DMS114 treated with DMSO at 0.1 percent for 48 hours (cell line): Measurements from ENCODE around the gene LCE2B.
A peak's percentile ranks its signal among the peaks of the same experiment; 100 is the strongest.
"Not testable (repeated sequence)": the region's sequence is repeated elsewhere in the genome, so short reads cannot be mapped to it uniquely, and the experiment has no call there.

Source experiments
- DNase-seq: peaks from one replicate; lab custom pipeline; 2025; ENCODE audit not compliant: unreplicated experiment; lab: John Stamatoyannopoulos, UW

The LCE2B gene, protein sequence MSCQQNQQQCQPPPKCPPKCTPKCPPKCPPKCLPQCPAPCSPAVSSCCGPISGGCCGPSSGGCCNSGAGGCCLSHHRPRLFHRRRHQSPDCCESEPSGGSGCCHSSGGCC

DNA sequence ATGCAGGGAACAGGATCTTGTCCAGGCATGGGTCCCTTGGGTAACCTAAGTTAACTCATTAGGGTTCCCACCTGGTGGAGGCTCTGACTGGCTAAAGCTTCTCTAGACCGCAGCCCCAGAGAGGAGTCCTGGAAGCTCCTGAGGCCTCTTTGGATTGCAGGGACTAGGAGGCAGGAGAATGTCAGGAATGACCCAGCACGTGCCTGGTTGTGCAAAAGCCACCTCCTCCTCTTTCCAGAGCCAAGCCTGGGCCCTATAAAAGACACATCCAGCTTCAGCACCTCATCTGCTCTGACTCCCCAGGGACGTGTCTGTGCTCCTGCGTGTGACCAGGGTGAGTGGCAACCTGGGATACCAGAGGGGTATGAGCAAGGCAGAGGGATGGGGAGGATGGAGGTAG lies at the start of gene LCE2B:
LCE2B (plus strand) TSS at position 301 of the 400 bp plus-strand sequence. CDS start 721 bp downstream, outside the sequence.
- DNase-seq: not testable (repeated sequence)

DNA sequence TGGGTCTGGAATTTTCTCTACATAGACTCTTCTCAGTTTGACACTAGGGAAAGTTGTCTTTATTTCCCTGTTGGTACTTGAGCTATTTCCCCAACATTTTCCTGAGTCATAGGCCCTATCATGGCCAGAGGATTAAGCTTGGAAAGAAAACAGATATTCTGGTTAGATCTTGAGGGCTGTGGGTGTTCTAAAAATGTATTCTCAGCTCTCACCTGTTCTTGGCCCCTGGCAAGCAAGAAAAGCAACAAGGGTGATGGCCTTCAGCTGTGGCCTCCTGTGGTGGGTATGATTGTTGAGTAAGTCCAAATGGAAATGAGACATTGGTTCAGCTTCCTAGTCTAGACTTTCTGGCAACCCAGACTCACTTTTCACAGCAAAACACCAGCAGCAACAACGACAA lies 45.6 kb upstream of the LCE2B start:
- DNase-seq: no peak

DNA sequence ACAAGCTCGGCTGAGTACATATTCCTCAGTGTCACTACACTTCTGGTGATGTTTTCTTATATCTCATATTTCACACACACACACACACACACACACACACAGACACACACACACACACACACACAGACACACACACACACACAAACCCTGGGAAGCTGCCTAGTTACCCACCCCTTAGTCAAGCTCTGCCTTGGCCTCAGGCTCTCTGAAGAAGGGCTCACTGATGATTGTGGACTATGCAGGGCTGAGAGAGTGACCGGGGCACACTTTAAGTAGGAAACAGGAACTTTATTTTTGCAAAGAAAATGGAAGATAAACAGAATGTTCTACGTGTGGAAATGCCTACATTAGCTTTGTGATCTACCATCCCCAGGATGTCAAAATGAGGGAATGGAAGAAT lies 42.0 kb upstream of the LCE2B start:
- no peak for DNase-seq

DNA sequence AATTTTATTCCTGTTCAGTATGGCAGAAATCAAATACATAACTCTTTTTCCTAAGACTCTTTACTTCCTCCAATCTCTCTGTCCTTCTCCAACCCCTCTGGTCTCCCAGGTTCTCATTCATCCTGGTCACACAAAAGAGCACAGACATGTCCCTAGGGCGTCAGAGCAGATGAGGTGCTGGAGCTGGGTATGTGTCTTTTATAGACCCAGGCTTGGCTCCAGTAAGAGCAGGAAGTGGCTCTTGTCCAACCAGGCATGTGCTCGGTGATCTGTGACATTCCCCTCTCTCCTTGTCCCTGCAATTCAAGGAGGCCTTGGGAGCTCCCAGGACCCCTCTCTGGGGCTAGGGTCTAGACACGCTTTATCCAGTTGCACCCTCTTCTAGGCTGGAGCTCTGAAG lies 40.8 kb upstream of the LCE2B start:
- no peak for DNase-seq

DNA sequence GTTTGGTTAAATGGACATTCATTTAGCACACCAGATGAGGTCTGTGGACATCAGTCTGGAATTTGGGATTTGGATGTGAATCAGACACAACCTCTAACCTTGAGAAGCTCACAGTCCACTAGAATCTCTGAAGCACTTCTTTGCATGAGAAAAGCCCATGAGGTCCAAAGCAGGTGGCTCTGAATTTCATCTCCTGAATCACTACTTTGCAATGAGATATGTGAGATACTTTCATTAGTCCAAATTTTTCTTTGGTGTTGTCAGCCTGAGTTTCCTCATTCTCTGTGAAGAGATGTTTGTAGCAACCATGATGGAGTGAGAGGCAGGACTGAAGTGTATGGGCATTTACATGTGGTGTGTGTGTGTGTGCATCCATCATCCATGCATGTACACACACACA lies 39.3 kb upstream of the LCE2B start:
- DNase-seq: no peak

DNA sequence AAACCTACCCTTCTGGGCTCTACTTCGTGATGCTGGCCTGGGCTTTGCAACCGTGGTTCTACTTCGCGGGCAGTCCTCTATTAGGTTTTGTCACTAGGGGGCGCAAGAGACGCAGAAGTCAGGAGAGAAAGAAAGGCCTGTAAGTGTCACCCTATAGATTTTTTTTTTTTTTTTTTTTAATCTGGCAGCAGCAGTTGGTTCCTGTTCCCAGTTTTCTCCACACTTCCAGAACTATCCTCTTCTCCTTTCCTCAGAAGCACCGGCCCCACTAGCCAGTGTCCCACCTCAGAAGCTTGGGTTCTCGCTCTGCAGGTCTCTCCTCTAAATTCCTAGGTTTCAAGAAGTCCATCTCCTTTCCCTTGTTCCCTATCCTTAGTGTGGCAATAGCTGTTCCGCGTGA lies 31.8 kb upstream of the LCE2B start:
- DNase-seq: peak; percentile 75

DNA sequence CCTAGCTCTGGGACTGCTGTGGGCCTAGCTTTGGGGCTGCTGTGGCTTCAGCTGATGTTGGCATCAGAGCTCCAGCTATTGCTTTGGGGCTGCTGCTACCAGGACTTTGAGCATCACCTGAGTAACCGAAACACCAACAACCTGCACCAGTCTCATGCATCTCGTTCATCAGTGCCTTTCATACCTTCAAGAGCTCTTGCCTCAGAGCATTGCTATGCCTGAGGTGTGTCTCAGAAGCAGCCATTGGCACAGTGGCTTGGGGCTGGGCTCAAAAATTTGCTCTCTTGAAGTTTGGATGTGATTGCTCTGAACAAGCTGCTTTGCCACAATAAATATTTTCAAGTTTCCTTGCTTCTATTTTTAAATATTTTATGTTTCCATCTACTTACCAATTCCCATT lies 29.5 kb upstream of the LCE2B start:
- no peak for DNase-seq

DNA sequence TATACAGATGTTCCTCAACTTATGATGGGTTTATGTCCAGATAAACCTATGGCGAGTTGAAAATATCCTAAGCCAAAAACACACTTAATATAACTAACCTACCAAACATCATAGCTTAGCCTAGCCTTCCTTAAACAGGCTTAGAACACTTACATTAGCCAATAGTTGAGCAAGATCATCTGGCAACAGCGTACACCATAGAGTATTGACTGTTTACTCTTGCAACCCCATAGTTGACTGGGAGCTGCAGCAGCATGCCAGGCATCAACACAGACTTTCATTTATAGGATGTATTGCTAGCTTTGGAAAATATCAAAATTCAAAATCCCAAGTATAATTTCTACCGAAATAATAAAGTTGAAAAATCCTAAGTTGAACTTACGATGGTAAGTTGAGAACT lies 28.2 kb upstream of the LCE2B start:
- no peak for DNase-seq

DNA sequence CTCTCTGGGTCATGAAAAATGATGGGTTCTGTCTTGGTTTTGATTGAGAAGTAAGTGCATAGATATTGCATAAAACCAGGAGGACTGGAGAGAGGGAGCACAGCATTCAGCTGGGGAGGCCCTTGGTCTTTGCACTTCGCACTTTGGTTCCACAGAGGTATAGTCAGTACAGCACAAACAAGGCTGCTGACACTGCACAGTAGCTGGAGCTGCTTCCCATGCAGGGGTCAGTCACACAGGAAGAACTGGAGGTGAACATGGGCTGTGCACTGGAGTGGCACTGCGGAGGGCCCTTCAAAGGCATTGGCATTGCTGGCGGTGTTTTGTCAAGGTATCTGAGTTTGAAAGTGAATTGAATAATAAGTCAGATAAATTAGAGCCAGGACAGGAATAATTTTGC lies 27.3 kb upstream of the LCE2B start:
- no peak for DNase-seq

DNA sequence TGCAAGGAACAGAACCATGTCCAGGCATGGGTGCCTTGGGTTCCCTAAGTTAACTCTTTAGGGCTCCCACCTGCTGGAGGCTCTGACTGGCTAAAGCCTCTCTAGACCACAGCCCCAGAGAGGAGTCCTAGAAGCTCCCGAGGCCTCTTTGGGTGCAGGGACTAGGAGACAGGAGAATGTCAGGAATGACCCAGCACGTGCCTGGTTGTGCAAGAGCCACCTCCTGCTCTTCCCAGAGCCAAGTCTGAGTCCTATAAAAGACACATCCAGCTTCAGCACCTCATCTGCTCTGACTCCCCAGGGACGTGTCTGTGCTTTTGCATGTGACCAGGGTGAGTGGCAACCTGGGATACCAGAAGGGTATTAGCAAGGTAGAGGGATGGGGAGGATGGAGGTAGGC lies 22.8 kb upstream of the LCE2B start, which contains the start of gene LCE2D:
LCE2D (plus strand) TSS at position 283 of the 400 bp plus-strand sequence. CDS start 726 bp downstream, outside the sequence.
- no peak for DNase-seq

DNA sequence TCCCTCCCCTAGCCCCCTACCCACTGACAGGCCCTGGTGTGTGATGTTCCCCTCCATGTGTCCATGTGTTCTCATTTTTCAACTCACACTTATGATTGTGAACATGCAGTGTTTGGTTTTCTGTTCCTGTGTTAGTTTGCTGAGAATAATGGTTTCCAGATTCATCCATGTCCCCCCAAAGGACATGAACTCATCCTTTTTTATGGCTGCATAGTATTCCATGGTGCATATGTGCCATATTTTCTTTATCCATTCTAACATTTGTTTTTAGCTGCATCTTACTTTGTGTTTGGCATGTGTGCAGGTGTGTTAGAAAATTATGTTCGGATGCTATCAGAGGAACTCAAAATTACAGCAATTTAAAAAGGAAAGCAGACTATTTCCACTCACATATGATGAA lies 19.8 kb upstream of the LCE2B start:
- DNase-seq: not testable (repeated sequence)

DNA sequence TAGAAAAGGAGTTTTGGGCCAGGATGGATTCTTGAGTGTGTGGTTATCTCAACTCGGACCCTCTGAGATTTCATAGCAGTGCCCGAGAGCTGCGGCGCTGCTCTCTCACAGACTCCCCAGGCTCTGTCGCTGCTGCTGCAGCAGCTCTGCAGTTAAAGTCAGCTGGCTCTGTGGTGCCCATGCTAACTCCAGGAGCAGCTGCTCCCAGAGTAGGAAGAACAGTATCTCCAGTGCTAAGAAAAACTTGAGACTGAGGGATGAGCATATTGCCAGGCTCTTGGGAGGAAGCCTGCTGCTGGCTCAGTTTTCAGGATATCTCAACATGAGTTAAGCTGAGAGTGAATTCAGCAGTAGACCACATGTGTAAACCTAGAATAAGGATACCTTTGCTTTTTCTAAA lies 18.3 kb upstream of the LCE2B start:
- no peak for DNase-seq

DNA sequence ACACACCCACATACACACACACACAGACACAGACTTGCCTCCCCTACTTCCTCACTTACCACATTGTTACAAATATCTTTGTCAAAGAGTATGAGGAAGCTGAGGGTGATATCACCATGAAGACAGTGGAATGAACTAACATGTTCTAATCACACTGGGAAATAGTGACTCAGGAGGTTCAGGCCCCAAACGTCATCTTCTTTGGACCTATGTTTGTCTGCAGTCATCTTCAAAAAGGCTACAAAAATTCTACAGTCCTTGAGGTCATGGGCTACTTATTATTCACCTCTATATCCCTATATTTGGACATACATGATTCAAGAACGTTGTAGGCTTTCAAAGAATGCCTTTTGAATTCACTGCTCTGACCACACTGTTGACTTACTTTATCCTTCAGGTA lies 12.9 kb upstream of the LCE2B start:
- no peak for DNase-seq

DNA sequence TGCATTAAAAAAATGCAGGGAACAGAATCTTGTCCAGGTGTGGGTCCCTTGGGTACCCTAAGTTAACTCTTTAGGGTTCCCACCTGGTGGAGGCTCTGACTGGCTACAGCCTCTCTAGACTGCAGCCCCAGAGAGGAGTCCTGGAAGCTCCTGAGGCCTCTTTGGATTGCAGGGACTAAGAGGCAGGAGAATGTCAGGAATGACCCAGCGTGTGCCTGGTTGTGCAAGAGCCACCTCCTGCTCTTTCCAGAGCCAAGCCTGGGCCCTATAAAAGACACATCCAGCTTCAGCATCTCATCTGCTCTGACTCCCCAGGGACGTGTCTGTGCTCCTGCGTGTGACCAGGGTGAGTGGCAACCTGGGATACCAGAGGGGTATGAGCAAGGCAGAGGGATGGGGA lies 10.9 kb upstream of the LCE2B start, which contains the start of gene LCE2C:
LCE2C (plus strand) TSS at position 297 of the 400 bp plus-strand sequence. CDS start 737 bp downstream, outside the sequence.
- DNase-seq: not testable (repeated sequence)

DNA sequence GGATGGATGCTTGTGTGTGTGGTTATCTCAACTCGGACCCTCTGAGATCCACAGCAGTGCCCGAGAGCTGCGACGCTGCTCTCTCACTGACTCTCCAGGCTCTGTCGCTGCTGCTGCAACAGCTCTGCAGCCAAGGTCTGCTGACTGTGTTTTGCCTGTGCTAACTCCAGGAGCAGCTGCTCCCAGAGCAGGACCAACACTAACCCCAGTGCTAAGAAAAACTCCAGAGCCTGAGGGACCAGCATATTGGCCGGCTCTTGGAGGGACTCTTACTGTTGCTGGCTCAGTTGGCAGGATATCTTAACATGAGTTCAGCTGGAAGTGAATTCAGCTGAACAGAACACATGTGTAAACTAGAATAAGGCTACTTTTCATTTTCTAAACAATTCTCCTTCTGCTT lies 6.5 kb upstream of the LCE2B start:
- no peak for DNase-seq

DNA sequence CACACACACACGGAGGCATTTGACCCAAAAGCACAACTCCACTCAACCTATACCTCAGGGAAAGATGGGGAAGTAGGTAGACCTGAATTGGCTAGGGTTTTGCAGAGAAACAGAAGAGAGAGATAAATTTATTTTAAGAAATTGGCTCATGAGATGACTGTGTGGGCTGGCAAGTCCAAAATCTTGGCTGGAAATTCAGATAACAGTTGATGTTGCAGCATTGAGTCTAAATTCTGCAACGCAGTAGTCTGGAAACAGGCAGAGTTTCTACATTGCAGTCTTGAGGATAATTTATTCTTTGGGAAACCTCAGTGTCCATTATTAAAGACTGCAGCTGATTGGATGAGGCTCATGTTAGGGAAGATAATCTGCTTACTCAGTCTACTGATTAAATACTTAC lies 4.3 kb upstream of the LCE2B start:
- DNase-seq: no peak

DNA sequence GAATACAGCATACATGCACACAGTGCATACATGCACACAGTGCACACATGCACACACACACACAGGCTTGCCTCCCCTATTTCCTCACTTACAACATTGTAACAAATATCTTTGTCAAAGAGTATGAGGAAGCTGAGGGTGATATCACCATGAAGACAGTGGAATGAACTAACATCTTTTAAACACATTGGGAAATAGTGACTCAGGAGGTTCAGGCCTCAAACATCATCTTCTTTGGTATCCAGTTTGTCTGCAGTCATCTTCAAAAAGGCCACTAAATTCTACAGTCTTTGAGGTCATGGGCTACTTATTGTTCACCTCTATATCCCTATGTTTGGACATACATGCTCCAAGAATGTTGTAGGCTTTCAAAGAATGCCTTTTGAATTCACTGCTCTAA lies 2.1 kb upstream of the LCE2B start:
- DNase-seq: no peak

DNA sequence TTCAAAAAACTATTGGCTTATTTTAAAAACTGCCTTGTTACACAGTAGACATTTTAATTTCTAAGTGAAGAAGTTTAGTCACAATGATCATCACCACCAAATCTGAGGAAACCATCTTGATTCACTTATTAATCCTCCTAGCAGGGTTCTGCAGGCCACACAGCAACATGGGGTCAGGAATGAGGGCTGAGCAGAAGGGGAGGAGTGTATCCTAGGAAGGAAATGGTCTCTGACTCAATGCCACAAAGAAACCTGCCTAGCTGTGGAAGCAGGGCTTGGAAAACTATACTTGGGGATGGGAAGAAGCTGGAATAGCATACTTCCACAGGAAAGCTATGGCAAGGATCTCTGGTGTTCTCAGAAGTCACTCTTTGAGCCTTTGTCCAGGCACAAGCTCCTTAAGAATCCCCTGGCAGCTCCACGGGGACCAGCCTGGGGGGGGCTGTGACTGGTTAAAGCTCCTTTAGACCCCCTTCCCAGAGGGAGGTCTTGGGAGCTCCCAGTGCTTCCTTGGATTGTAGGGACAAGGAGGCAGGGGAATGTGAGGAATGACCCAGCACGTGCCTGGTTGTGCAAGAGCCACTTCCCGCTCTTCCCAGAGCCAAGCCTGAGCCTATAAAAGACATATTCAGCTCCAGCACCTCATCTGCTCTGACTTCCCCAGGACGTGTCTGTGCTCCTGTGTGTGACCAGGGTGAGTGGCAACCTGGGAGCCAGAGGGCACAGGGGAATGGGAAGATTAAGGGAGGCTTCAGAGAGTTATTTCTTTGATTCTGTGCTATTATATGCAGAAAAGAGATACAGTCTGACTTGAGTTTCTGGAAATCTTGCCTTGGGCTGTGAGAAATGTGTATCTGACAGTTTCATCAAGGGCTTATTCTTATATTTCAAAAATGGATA lies 12.0 kb downstream of the LCE2B start, which contains the start of gene LCE2A:
LCE2A (plus strand) TSS at position 645 of the 900 bp plus-strand sequence. CDS start 557 bp downstream, outside the sequence.
- no peak for DNase-seq

DNA sequence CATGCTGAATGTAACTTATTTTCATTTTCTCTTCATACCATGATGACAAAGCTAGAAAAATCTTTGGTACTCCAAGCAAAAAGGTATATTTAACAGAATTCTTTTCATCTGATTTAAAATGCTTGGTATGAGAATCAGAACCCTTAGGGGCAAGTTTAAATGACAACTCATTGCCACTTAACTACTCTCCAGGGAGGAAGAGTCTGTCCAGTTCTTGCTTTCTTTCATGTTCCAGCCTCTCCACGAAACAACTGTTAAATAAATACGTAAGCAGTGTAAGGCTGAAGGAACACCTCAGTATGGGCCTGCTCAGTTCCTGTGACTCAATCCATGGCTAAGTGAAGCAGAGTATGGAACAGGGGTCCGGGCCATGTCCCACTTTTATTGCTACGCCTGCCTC lies 13.8 kb downstream of the LCE2B start:
- DNase-seq: no peak

DNA sequence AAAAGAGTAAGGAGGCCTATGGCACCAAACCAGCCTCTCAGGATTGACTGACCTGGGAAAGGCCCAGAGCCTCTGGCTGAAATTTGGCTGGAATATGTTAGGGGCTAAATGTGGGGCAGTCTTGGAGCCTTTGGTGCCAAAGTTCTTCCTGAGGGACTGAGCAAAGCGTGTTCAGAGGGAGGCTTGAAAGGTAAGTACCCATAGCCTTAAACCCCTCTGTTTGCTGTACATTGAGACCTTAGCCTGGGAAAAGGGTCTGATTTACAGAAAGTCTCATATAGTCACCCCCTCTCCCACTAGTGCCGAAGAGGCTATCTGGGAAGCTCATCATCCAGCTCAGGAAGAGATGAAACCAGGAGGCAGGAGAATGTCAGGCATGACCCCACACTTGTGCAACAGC lies 21.9 kb downstream of the LCE2B start, which contains the start of gene LCE4A:
LCE4A (plus strand) TSS at position 301 of the 400 bp plus-strand sequence. CDS start 916 bp downstream, outside the sequence.
- DNase-seq: no peak

DNA sequence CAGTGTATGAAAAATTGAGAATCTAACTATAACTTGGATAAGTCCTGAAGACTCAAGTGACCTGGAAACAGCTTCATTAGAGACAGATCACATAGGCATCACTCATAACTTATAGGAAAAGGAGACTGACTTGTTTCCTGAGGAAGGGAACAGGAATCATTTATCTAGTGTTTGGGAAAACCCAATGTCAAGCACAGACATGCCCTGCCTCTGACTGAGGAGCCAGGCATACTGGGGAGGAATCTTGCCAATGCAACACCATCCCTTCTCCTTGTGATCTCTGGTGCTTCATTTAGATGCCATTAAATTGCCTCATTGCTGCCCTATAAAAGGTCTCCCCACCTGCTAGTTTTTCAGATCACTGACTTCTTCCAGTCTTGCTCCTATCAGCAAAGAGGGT lies 32.3 kb downstream of the LCE2B start:
- no peak for DNase-seq

DNA sequence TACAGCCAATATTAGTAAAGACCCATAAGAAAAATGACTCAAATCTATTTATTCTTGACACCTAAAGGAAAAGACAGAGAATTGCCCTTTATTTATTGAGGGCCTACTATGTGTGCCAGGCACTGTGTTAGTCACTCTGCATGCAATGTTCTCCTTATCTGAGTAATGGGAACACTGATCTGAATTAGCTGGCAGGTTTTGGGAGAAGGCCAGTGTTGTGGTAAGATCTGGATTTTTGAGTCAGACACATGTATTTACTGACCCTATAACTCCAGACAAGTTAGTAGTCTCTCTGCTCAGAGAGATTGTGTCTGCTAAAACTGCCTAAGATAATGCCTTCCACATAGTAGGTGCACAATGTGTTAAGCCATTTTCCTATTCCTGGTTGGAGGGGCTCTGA lies 39.3 kb downstream of the LCE2B start:
- no peak for DNase-seq
